Nephron (organoid): ENCODE results near the gene SOS2.

Experiments used
- H3K27ac Mint-ChIP-seq, 3 experiments: 2 replicates each; pipeline ENCODE4 v1.8.0; 2020; ENCODE audit warnings: mixed read lengths in 3 of 3, mild to moderate bottlenecking in 2 of 3, moderate library complexity in 1 of 3
- H3K27me3 Mint-ChIP-seq: 2 replicates; pipeline ENCODE4 v1.8.0; 2021; ENCODE audit warnings: low read depth, mild to moderate bottlenecking, moderate library complexity, mixed read lengths
- H3K36me3 Mint-ChIP-seq: 2 replicates; pipeline ENCODE4 v1.8.0; 2020; ENCODE audit warnings: low read depth, mixed read lengths
- H3K4me1 Mint-ChIP-seq: 2 replicates; pipeline ENCODE4 v1.8.0; 2020; ENCODE audit warnings: mixed read lengths
- H3K4me3 Mint-ChIP-seq, 3 experiments: 2 replicates each; pipeline ENCODE4 v1.8.0; 2020; ENCODE audit warnings: mild to moderate bottlenecking in 3 of 3, mixed read lengths in 3 of 3, moderate library complexity in 2 of 3
- H3K9me3 Mint-ChIP-seq: 2 replicates; pipeline ENCODE4 v1.8.0; 2020; ENCODE audit warnings: mixed read lengths
- TF ChIP-seq, protein P1 (sequence below), 3 experiments: fragments of 200-600 bp; sonication (generic); IDR thresholded peaks; one replicate each; pipeline ENCODE4 v1.5.0; 2021; ENCODE audit warnings: antibody characterized with exemption in 3 of 3; ENCODE audit not compliant: unreplicated experiment in 3 of 3

The SOS2 gene

DNA sequence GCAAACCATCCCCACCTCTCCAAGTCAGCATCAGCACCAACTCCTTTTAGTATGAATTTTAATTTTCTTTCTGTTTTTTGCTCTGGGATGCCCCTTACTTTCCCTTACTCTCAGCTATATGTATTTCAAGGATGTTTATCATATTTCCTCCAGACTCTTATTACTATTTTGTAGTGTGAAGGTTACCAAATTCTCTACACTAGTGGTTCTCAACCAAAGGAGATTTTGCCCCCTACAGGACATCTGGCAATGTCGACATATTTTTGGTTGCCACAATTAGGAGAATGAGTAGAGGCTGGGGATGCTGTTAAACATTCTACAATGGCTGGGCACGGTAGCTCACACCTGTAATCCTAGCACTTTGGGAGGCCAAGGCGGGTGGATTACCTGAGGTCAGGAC, 29.1 kb upstream of the SOS2 start:
- Mint-ChIP-seq H3K4me1 (peaks cover 20% of the 10 kb centered on the region), H3K9me3 (no peaks in the 10 kb centered on the region), H3K27ac (peak overlapping the region in 1 of 3 experiments; percentile 2), H3K36me3 (peaks cover 4% of the 10 kb centered on the region), H3K27me3 (no peaks in the 10 kb centered on the region), H3K4me3 (no peak overlapping the region)
- TF ChIP-seq, protein P1, sequence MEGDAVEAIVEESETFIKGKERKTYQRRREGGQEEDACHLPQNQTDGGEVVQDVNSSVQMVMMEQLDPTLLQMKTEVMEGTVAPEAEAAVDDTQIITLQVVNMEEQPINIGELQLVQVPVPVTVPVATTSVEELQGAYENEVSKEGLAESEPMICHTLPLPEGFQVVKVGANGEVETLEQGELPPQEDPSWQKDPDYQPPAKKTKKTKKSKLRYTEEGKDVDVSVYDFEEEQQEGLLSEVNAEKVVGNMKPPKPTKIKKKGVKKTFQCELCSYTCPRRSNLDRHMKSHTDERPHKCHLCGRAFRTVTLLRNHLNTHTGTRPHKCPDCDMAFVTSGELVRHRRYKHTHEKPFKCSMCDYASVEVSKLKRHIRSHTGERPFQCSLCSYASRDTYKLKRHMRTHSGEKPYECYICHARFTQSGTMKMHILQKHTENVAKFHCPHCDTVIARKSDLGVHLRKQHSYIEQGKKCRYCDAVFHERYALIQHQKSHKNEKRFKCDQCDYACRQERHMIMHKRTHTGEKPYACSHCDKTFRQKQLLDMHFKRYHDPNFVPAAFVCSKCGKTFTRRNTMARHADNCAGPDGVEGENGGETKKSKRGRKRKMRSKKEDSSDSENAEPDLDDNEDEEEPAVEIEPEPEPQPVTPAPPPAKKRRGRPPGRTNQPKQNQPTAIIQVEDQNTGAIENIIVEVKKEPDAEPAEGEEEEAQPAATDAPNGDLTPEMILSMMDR (IDR thresholded peaks at IDR 0.05; ENCODE audit: unreplicated experiment in 3 of 3) = peak in 2 of 3 experiments; percentile 28 to 31

DNA sequence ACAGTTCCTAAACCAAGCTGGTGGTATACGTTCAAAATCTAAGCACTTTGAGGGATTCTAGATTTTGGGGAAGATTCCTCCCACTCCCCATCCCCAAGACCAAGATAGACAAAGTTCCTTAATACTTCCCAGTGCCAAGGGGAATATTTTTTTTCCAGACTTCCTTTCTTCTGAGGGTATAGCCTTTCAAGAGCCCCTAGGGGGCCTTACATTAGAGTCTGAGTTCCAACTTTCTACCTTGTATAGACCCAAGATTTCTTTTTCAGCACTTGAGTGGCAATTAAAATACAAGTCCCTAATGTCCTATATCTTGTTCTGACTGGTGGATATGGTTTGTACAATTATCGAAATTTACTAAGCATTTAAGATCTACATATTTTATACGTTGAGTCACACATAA, 28.7 kb upstream of the SOS2 start:
- TF ChIP-seq, protein P1 (IDR thresholded peaks at IDR 0.05; ENCODE audit: unreplicated experiment in 3 of 3) = no peak
- no peak overlapping the region for H3K27ac Mint-ChIP-seq
- no peaks in the 10 kb centered on the region for H3K9me3 Mint-ChIP-seq
- H3K4me3 Mint-ChIP-seq = no peak overlapping the region
- H3K4me1 Mint-ChIP-seq = peaks cover 20% of the 10 kb centered on the region
- H3K36me3 Mint-ChIP-seq = peaks cover 4% of the 10 kb centered on the region
- no peaks in the 10 kb centered on the region for H3K27me3 Mint-ChIP-seq

DNA sequence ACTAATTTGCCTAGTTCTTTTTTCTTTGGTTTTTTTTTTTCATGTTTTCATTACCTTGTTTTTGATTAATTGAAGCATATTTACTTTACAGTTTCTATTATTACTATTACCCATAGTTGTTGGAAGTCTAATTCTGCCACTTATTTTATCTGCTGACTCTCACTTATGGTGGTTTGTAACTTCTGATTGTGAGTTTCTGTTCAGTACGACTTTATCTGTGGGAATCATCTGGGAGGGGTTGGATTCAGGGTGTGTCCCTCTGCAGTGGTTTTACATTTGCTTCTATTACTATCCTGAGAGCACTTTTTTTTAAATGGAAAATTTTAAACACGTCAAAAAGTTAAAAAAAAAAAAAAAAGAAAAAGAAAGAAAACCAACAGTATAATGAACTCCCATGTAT, 26.4 kb upstream of the SOS2 start:
- Mint-ChIP-seq H3K4me3 (no peak overlapping the region), H3K27me3 (no peaks in the 10 kb centered on the region), H3K4me1 (peaks cover 11% of the 10 kb centered on the region), H3K27ac (no peak overlapping the region), H3K36me3 (peaks cover 12% of the 10 kb centered on the region), H3K9me3 (no peaks in the 10 kb centered on the region)
- TF ChIP-seq, protein P1 (IDR thresholded peaks at IDR 0.05; ENCODE audit: unreplicated experiment in 3 of 3) = no peak

DNA sequence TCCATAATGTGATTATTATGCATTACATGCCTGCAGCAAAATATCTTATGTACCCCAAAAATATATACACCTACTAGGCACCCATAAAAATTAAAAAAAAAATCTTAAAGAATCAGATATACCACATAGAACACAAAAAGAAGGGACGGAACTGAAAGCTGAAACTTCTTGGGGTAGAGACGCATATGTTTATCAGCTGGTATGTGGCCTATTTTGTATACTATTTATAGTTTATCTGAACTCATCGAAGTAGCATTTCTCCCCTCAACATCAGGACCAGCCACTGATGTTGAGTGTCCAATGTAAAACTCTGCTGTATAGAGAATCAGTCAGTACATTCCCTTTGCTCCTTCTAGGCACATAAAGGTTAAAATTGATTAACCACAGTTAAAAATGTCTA, 22.9 kb upstream of the SOS2 start:
- Mint-ChIP-seq H3K4me3 (no peak overlapping the region), H3K4me1 (no peaks in the 10 kb centered on the region), H3K27me3 (no peaks in the 10 kb centered on the region), H3K27ac (no peak overlapping the region), H3K9me3 (peaks cover 3% of the 10 kb centered on the region), H3K36me3 (peaks cover 26% of the 10 kb centered on the region)
- TF ChIP-seq, protein P1 (IDR thresholded peaks at IDR 0.05; ENCODE audit: unreplicated experiment in 3 of 3) = no peak

DNA sequence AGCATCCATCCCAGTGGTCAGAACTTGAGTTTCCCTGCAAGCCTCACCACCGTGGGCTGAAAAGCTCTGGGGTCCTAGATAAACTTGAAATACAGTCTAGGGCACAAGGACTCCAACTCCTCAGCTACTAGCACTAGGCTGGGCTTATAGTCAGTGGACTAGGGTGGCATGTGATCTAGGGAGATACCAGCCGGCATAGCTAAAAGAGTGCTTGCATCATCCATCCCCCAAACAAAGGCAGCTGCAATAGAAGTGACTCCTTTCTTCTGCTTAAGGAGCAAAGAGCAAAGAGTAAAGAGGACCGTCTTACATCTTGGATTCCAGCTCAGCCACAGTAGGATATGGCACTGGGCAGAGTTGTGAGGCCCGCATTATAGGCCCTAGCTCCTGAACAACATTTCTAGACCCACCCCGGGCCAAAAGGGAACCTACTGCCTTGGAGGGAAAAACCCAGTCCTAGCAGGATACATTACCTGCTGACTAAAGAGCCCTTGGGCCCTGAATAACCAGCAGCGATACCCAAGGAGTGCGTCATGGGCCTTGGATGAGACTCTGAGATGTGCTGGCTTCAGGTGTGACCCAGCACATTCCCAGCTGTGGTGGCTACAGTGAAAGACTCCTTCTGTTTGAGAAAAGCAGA, 17.9 kb upstream of the SOS2 start:
- H3K36me3 Mint-ChIP-seq = peaks cover 40% of the 10 kb centered on the region

More for the DNA sequence above, 17.9 kb upstream of the SOS2 start:
- TF ChIP-seq, protein P1 (IDR thresholded peaks at IDR 0.05; ENCODE audit: unreplicated experiment in 3 of 3) = no peak
- H3K4me3 Mint-ChIP-seq = no peak overlapping the region
- peaks cover 3% of the 10 kb centered on the region for H3K9me3 Mint-ChIP-seq
- H3K27ac Mint-ChIP-seq = no peak overlapping the region
- H3K4me1 Mint-ChIP-seq = no peaks in the 10 kb centered on the region
- no peaks in the 10 kb centered on the region for H3K27me3 Mint-ChIP-seq
